ENCODE measurements around the gene PXDN.
"Not testable (repeated sequence)": the region's sequence is repeated elsewhere in the genome, so short reads cannot be mapped to it uniquely, and the experiment has no call there.

Gene PXDN

GRCh38 chr2:1777156-1777555 is 32.8 kb upstream of the PXDN start:
- no peak for DNase-seq (ENCODE audit: low spot score)

GRCh38 chr2:1775511-1776035 is 31.3 kb upstream of the PXDN start:
- DNase-seq (ENCODE audit: low spot score): no peak

- DNase-seq (ENCODE audit: low spot score): no peak
Observed at GRCh38 chr2:1774929-1775328, 30.6 kb upstream of the PXDN start.

GRCh38 chr2:1773883-1774282 is 29.6 kb upstream of the PXDN start:
- DNase-seq (ENCODE audit: low spot score): no peak

GRCh38 chr2:1772471-1773267 is 28.4 kb upstream of the PXDN start:
- DNase-seq (ENCODE audit: low spot score): no peak

GRCh38 chr2:1771626-1772280 is 27.4 kb upstream of the PXDN start:
- DNase-seq (ENCODE audit: low spot score): no peak

GRCh38 chr2:1770566-1771380 is 26.5 kb upstream of the PXDN start:
- DNase-seq (ENCODE audit: low spot score): no peak

GRCh38 chr2:1769703-1770422 is 25.5 kb upstream of the PXDN start:
- peak; percentile 66 for DNase-seq (ENCODE audit: low spot score)

GRCh38 chr2:1767939-1768691 is 23.8 kb upstream of the PXDN start:
- DNase-seq (ENCODE audit: low spot score): no peak

- DNase-seq (ENCODE audit: low spot score): no peak
Observed at GRCh38 chr2:1766851-1767811, 22.8 kb upstream of the PXDN start.

GRCh38 chr2:1766425-1766824 is 22.1 kb upstream of the PXDN start:
- no peak for DNase-seq (ENCODE audit: low spot score)

GRCh38 chr2:1765201-1765600 is 20.9 kb upstream of the PXDN start:
- not testable (repeated sequence) for DNase-seq (ENCODE audit: low spot score)

- DNase-seq (ENCODE audit: low spot score): no peak
Observed at GRCh38 chr2:1759611-1759930, 15.3 kb upstream of the PXDN start.

- DNase-seq (ENCODE audit: low spot score): no peak
Observed at GRCh38 chr2:1758774-1759610, 14.7 kb upstream of the PXDN start.

- no peak for DNase-seq (ENCODE audit: low spot score)
Observed at GRCh38 chr2:1758171-1758570, 13.9 kb upstream of the PXDN start.

GRCh38 chr2:1757567-1757966 is 13.3 kb upstream of the PXDN start:
- DNase-seq (ENCODE audit: low spot score): no peak

- DNase-seq (ENCODE audit: low spot score): not testable (repeated sequence)
Observed at GRCh38 chr2:1757146-1757545, 12.8 kb upstream of the PXDN start.

- peak; percentile 24 for DNase-seq (ENCODE audit: low spot score)
Observed at GRCh38 chr2:1756456-1756855, 12.1 kb upstream of the PXDN start.
